Astrocyte (in vitro differentiated cells and primary cell): Measurements from ENCODE around the gene MOB1A. TPM values are rescaled to one million over a fixed set of nuclear protein-coding genes. Genes with fewer than 3 reads are reported as not detected.

Source experiments
- DNase-seq: peaks from one replicate; pipeline ENCODE4 v3.0.0-alpha.2; 2010; ENCODE audit warnings: low read depth
- FAIRE-seq: peaks from 2 replicates; lab custom pipeline; 2011; peaks lifted over from hg19 to GRCh38; lab: Jason Lieb, UNC
- H2AFZ ChIP-seq: 2 replicates; pipeline ENCODE4 v1.6.0; 2012; ENCODE audit warnings: low read depth, low read length, inconsistent platforms
- H3K27ac ChIP-seq: 2 replicates; pipeline ENCODE4 v1.5.1; 2011; ENCODE audit warnings: low read depth, low read length, inconsistent platforms
- H3K27me3 ChIP-seq: 2 replicates; pipeline ENCODE4 v1.6.0; 2011; ENCODE audit warnings: low read length, inconsistent platforms; ENCODE audit not compliant: insufficient read depth
- H3K36me3 ChIP-seq: 2 replicates; pipeline ENCODE4 v1.5.1; 2011; ENCODE audit warnings: low read length, inconsistent platforms; ENCODE audit not compliant: insufficient read depth
- H3K4me1 ChIP-seq: 2 replicates; pipeline ENCODE4 v1.5.1; 2011; ENCODE audit warnings: low read length, inconsistent platforms; ENCODE audit not compliant: insufficient read depth
- H3K4me2 ChIP-seq: 2 replicates; pipeline ENCODE4 v1.6.0; 2012; ENCODE audit warnings: low read length, inconsistent platforms
- H3K4me3 ChIP-seq: 2 replicates; pipeline ENCODE4 v1.5.1; 2011; ENCODE audit warnings: low read depth, mild to moderate bottlenecking, low read length, inconsistent platforms; ENCODE audit not compliant: insufficient read depth
- H3K79me2 ChIP-seq: 2 replicates; pipeline ENCODE4 v1.6.0; 2012; ENCODE audit warnings: mild to moderate bottlenecking, low read length, inconsistent platforms; ENCODE audit not compliant: insufficient read depth
- H3K9ac ChIP-seq: 2 replicates; pipeline ENCODE4 v1.6.0; 2012; ENCODE audit warnings: mild to moderate bottlenecking, low read length, inconsistent platforms
- H3K9me3 ChIP-seq: 2 replicates; pipeline ENCODE4 v1.5.1; 2012; ENCODE audit warnings: low read depth, mild to moderate bottlenecking, low read length, inconsistent platforms; ENCODE audit not compliant: insufficient read depth
- H4K20me1 ChIP-seq: 2 replicates; pipeline ENCODE4 v1.6.0; 2012; ENCODE audit warnings: low read length, inconsistent platforms; ENCODE audit not compliant: insufficient read depth
- H3K27ac Mint-ChIP-seq: one replicate; pipeline ENCODE4 v1.8.0; 2021; ENCODE audit warnings: mild to moderate bottlenecking, mixed read lengths; ENCODE audit not compliant: unreplicated experiment
- H3K27me3 Mint-ChIP-seq: one replicate; pipeline ENCODE4 v1.8.0; 2021; ENCODE audit warnings: low read depth, mixed read lengths; ENCODE audit not compliant: unreplicated experiment
- H3K36me3 Mint-ChIP-seq: one replicate; pipeline ENCODE4 v1.8.0; 2021; ENCODE audit warnings: low read depth, mixed read lengths; ENCODE audit not compliant: unreplicated experiment
- H3K4me1 Mint-ChIP-seq: one replicate; pipeline ENCODE4 v1.8.0; 2021; ENCODE audit warnings: low read depth, mixed read lengths; ENCODE audit not compliant: unreplicated experiment
- H3K4me3 Mint-ChIP-seq: one replicate; pipeline ENCODE4 v1.8.0; 2021; ENCODE audit warnings: mild to moderate bottlenecking, moderate library complexity, mixed read lengths; ENCODE audit not compliant: unreplicated experiment
- H3K9me3 Mint-ChIP-seq: one replicate; pipeline ENCODE4 v1.8.0; 2021; ENCODE audit warnings: mild to moderate bottlenecking, mixed read lengths; ENCODE audit not compliant: unreplicated experiment
- EZH2 ChIP-seq: IDR thresholded peaks from 2 replicates; pipeline ENCODE4 v1.6.1; 2012; ENCODE audit warnings: mild to moderate bottlenecking, low read length, inconsistent platforms; ENCODE audit not compliant: insufficient read depth
- total RNA-seq: library from RNA; stranded (reverse); gene quantifications from 2 replicates; pipeline ENCODE4 v1.2.1, GENCODE V29; 2021
- TF ChIP-seq, protein P1 (sequence below): IDR thresholded peaks from 2 replicates; pipeline ENCODE4 v1.5.1; 2011; ENCODE audit warnings: low read depth, mild to moderate bottlenecking, inconsistent platforms, low read length, moderate library complexity; ENCODE audit not compliant: insufficient read depth

Gene MOB1A
- total RNA-seq, 1 donor from 2014 or later = 116 TPM

DNA sequence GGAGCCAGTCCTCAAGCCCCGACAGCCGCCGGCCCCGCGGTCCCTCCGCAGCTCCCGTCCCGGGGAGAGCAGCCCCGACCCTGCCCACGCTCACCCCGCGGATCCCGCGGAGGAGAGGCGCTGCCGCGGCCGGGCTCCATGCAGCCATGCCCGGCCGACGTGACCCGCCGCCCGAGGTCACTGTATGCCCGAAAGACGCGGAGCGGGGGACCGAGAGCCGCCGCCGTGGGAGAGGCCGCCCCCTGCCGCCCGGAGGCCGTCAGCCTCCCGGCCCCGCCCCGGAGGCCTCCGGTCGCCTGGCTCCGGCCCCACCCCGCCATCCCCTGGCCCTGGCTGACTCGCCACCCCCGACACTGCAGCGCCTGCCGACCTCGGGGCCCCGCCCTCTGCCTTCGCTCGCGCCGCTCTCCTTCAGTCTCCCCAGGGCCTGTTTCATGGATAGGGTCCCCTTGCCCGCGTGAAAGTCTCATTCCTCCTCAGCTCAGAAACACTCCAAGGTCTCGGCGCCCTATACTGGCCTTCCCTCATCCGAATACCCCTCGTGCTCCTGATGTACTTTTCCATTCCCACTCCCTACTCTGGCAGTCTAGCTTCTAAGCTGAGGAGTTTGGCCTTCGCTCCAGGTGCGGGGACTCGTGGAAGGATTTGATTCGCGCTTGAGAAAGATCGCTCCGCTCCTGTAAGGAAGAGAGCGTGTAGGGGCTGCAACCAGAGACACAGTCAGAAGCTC lies 30.8 kb downstream of the MOB1A start, which contains the start of gene BOLA3:
Gene BOLA3 (minus strand): TSS at position 186 of the 730 bp plus-strand sequence. CDS start 38 bp downstream, at position 148.
- peak within 1 kb of the TSS; percentile 81 for H3K4me3 ChIP-seq
- H3K27ac ChIP-seq = peak within 1 kb of the TSS; percentile 44
- peaks cover 8% of the 10 kb centered on the region for H3K36me3 ChIP-seq
- no peak for TF ChIP-seq EZH2
- TF ChIP-seq, protein P1, sequence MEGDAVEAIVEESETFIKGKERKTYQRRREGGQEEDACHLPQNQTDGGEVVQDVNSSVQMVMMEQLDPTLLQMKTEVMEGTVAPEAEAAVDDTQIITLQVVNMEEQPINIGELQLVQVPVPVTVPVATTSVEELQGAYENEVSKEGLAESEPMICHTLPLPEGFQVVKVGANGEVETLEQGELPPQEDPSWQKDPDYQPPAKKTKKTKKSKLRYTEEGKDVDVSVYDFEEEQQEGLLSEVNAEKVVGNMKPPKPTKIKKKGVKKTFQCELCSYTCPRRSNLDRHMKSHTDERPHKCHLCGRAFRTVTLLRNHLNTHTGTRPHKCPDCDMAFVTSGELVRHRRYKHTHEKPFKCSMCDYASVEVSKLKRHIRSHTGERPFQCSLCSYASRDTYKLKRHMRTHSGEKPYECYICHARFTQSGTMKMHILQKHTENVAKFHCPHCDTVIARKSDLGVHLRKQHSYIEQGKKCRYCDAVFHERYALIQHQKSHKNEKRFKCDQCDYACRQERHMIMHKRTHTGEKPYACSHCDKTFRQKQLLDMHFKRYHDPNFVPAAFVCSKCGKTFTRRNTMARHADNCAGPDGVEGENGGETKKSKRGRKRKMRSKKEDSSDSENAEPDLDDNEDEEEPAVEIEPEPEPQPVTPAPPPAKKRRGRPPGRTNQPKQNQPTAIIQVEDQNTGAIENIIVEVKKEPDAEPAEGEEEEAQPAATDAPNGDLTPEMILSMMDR = no peak
- FAIRE-seq (no peak), DNase-seq (peak; percentile 32)
- peak within 1 kb of the TSS; percentile 85 for H3K9ac ChIP-seq
- Mint-ChIP-seq H3K27ac (no peak within 1 kb of the TSS), H3K27me3 (no peaks in the 10 kb centered on the region), H3K4me3 (no peak within 1 kb of the TSS), H3K9me3 (no peaks in the 10 kb centered on the region), H3K4me1 (no peaks in the 10 kb centered on the region), H3K36me3 (no peaks in the 10 kb centered on the region)
- no peaks in the 10 kb centered on the region for H3K27me3 ChIP-seq
- H3K9me3 ChIP-seq = no peaks in the 10 kb centered on the region
- peaks cover 17% of the 10 kb centered on the region for H3K4me1 ChIP-seq
- H4K20me1 ChIP-seq = peaks cover 12% of the 10 kb centered on the region
- H3K4me2 ChIP-seq = peak within 1 kb of the TSS; percentile 99
- peak within 1 kb of the TSS; percentile 92 for H2AFZ ChIP-seq
- peaks cover 11% of the 10 kb centered on the region for H3K79me2 ChIP-seq

DNA sequence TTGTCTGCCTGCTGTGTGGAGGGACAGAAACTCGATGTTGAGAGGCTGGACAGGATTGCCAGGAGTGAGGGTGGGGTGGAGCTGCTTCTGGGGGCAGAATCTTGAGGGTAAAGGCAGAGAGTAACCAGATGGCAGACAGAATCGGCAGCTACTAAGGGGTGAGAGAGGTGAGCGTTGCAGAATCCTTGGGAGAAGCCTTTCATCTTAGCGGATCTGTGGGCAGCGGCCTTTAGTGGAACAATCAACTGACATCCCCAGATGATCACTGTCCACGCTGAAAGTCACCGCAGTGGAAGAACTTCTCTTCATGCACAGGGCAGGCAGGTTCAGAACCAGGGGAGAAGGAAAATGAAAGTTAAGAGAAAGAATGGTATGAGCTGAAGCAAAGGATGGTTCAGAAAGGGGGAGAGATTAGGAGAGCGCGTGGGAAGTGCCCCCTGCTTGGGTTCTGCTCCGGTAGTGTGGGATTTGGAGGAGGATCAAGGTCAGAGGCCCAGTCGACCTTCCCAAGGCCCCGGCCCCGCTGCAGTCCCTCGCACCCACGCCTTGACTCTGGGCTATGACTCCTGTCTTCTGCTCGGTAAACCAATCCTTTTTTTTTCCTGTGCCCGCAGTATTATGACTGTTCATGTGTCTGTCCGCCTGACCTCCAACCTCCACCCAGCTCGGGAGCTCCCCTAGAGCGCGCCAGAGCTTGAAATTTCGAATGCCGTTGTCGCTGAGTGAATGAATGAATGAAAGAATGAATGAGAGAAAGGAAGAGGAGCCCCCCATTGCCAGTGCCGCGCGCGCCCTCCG lies 31.6 kb downstream of the MOB1A start:
- Histone ChIP-seq H3K4me2 (peak overlapping the region; percentile 99), H3K9me3 (no peaks in the 10 kb centered on the region), H3K27ac (peak overlapping the region; percentile 39), H3K4me3 (peak overlapping the region; percentile 81), H3K36me3 (peaks cover 7% of the 10 kb centered on the region), H3K79me2 (peaks cover 11% of the 10 kb centered on the region), H2AFZ (peak overlapping the region; percentile 92), H4K20me1 (peaks cover 16% of the 10 kb centered on the region), H3K4me1 (peaks cover 17% of the 10 kb centered on the region), H3K9ac (peak overlapping the region; percentile 85), H3K27me3 (no peaks in the 10 kb centered on the region)
- TF ChIP-seq, protein P1 = no peak
- no peak for TF ChIP-seq EZH2
- peak; percentile 22 for DNase-seq
- FAIRE-seq = no peak
- no peak overlapping the region for H3K27ac Mint-ChIP-seq
- no peaks in the 10 kb centered on the region for H3K4me1 Mint-ChIP-seq
- H3K9me3 Mint-ChIP-seq = no peaks in the 10 kb centered on the region
- H3K27me3 Mint-ChIP-seq = no peaks in the 10 kb centered on the region
- peaks cover 5% of the 10 kb centered on the region for H3K36me3 Mint-ChIP-seq
- no peak overlapping the region for H3K4me3 Mint-ChIP-seq
